ENCODE results near the gene TNIP3. TPM values are rescaled to one million over a fixed set of nuclear protein-coding genes. Genes with fewer than 3 reads are reported as not detected.

The TNIP3 gene
- total RNA-seq, 2 experiments from 2014 or later: 1.9 to 2.4 TPM

GRCh38 chr4:121148000-121148399 lies 16.1 kb downstream of the TNIP3 start:
- ChIA-PET CTCF (no interaction called here), POLR2A (no interaction called here)
- Mint-ChIP-seq H3K9me3 (no peaks in the 10 kb centered on the region), H3K27ac (no peak overlapping the region), H3K36me3 (ENCODE audit: low read depth) (peaks cover 12% of the 10 kb centered on the region), H3K27me3 (no peaks in the 10 kb centered on the region), H3K4me3 (no peak overlapping the region), H3K4me1 (ENCODE audit: low read depth) (peaks cover 54% of the 10 kb centered on the region)
- ATAC-seq (peak; percentile 48), DNase-seq (no peak)
- TF ChIP-seq, protein P1, sequence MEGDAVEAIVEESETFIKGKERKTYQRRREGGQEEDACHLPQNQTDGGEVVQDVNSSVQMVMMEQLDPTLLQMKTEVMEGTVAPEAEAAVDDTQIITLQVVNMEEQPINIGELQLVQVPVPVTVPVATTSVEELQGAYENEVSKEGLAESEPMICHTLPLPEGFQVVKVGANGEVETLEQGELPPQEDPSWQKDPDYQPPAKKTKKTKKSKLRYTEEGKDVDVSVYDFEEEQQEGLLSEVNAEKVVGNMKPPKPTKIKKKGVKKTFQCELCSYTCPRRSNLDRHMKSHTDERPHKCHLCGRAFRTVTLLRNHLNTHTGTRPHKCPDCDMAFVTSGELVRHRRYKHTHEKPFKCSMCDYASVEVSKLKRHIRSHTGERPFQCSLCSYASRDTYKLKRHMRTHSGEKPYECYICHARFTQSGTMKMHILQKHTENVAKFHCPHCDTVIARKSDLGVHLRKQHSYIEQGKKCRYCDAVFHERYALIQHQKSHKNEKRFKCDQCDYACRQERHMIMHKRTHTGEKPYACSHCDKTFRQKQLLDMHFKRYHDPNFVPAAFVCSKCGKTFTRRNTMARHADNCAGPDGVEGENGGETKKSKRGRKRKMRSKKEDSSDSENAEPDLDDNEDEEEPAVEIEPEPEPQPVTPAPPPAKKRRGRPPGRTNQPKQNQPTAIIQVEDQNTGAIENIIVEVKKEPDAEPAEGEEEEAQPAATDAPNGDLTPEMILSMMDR (IDR thresholded peaks at IDR 0.05): no peak
- intact Hi-C loops (cut with micrococcal nuclease): no loop called here

GRCh38 chr4:121146530-121146929 lies 17.6 kb downstream of the TNIP3 start:
- H3K27ac Mint-ChIP-seq: no peak overlapping the region
- H3K4me1 Mint-ChIP-seq (ENCODE audit: low read depth): peaks cover 44% of the 10 kb centered on the region
- no peaks in the 10 kb centered on the region for H3K27me3 Mint-ChIP-seq
- no peaks in the 10 kb centered on the region for H3K9me3 Mint-ChIP-seq
- ATAC-seq (no peak), DNase-seq (no peak)
- ChIA-PET POLR2A (interaction anchor here (0.6 kb wide), 1 partner anchor 1652 kb away, joined by 3 read pairs; no protein-coding TSS in a partner anchor), CTCF (interaction anchor here (1.1 kb wide), 1 partner anchor 20 kb away, joined by 3 read pairs; no protein-coding TSS in a partner anchor)
- H3K36me3 Mint-ChIP-seq (ENCODE audit: low read depth): peaks cover 13% of the 10 kb centered on the region
- intact Hi-C loops (cut with micrococcal nuclease): no loop called here
- H3K4me3 Mint-ChIP-seq: no peak overlapping the region
- TF ChIP-seq, protein P1 (IDR thresholded peaks at IDR 0.05): no peak

DNA sequence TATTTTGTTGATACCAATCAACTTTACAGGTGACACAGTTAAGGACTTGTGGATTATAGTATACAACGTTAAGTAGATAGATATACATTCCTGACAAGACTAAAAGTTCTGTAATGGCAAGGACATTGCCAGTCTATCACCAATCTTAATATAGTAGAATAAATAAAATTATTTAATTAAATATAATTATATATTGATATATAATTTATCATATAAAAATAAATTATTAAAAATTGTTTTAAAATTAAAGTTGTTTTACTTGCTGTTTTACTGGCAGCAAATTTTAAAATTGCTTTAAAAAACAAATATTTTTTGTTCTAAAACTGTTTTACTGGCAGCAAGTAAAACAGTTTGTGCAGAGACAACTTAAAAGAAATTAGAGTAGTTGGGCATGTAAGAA lies 18.7 kb downstream of the TNIP3 start:
- Mint-ChIP-seq H3K36me3 (ENCODE audit: low read depth) (peaks cover 14% of the 10 kb centered on the region), H3K27ac (no peak overlapping the region), H3K4me1 (ENCODE audit: low read depth) (peaks cover 40% of the 10 kb centered on the region), H3K9me3 (no peaks in the 10 kb centered on the region), H3K4me3 (no peak overlapping the region), H3K27me3 (no peaks in the 10 kb centered on the region)
- ChIA-PET CTCF (interaction anchor here (0.8 to 1.1 kb wide), 2 partner anchors 27 to 47 kb away, joined by 3 to 4 read pairs; no protein-coding TSS in a partner anchor), POLR2A (no interaction called here)
- TF ChIP-seq, protein P1 (IDR thresholded peaks at IDR 0.05): no peak
- intact Hi-C loops (cut with micrococcal nuclease): no loop called here
- ATAC-seq (no peak), DNase-seq (no peak)

GRCh38 chr4:121144021-121144420 lies 20.1 kb downstream of the TNIP3 start:
- Mint-ChIP-seq H3K36me3 (ENCODE audit: low read depth) (peaks cover 22% of the 10 kb centered on the region), H3K4me1 (ENCODE audit: low read depth) (peaks cover 46% of the 10 kb centered on the region)
- DNase-seq: no peak

GRCh38 chr4:121143131-121143530 lies 21.0 kb downstream of the TNIP3 start:
- peaks cover 50% of the 10 kb centered on the region for H3K4me1 Mint-ChIP-seq (ENCODE audit: low read depth)
- no peaks in the 10 kb centered on the region for H3K27me3 Mint-ChIP-seq
- intact Hi-C loops (cut with micrococcal nuclease): no loop called here
- TF ChIP-seq, protein P1 (IDR thresholded peaks at IDR 0.05): no peak
- ATAC-seq (no peak), DNase-seq (no peak)
- peaks cover 19% of the 10 kb centered on the region for H3K36me3 Mint-ChIP-seq (ENCODE audit: low read depth)
- H3K27ac Mint-ChIP-seq: no peak overlapping the region
- no peak overlapping the region for H3K4me3 Mint-ChIP-seq
- CTCF ChIA-PET: no interaction called here
- POLR2A ChIA-PET: no interaction called here
- no peaks in the 10 kb centered on the region for H3K9me3 Mint-ChIP-seq

More at GRCh38 chr4:121144021-121144420, 20.1 kb downstream of the TNIP3 start:
- no peaks in the 10 kb centered on the region for H3K9me3 Mint-ChIP-seq
- CTCF ChIA-PET: interaction anchor here (0.8 kb wide), 1 partner anchor 49 kb away, joined by 3 read pairs; no protein-coding TSS in a partner anchor
- no peak overlapping the region for H3K4me3 Mint-ChIP-seq
- no peak overlapping the region for H3K27ac Mint-ChIP-seq
- TF ChIP-seq, protein P1 (IDR thresholded peaks at IDR 0.05): no peak
- no peak for ATAC-seq
- no peaks in the 10 kb centered on the region for H3K27me3 Mint-ChIP-seq
- POLR2A ChIA-PET: no interaction called here
- intact Hi-C loops (cut with micrococcal nuclease): no loop called here

Data from activated CD8-positive, alpha-beta T cell treated with anti-CD3 and anti-CD28 coated beads for 36 hours (primary cell).